GM23248 (cell line): Measurements from ENCODE around the gene PPP1R13B.

Experiments used
- EZH2 ChIP-seq: fragments of 200-600 bp; sonication (generic); IDR thresholded peaks from 2 replicates; pipeline ENCODE4 v1.6.1; 2018; ENCODE audit warnings: antibody characterized with exemption, mild to moderate bottlenecking; ENCODE audit not compliant: insufficient read depth, poor library complexity, severe bottlenecking
- EZH2phosphoT487 ChIP-seq: fragments of 200-600 bp; sonication (generic); IDR thresholded peaks from 2 replicates; pipeline ENCODE4 v1.6.1; 2018; ENCODE audit warnings: antibody characterized with exemption, moderate library complexity, mild to moderate bottlenecking, low read depth; ENCODE audit not compliant: insufficient read depth

DNA sequence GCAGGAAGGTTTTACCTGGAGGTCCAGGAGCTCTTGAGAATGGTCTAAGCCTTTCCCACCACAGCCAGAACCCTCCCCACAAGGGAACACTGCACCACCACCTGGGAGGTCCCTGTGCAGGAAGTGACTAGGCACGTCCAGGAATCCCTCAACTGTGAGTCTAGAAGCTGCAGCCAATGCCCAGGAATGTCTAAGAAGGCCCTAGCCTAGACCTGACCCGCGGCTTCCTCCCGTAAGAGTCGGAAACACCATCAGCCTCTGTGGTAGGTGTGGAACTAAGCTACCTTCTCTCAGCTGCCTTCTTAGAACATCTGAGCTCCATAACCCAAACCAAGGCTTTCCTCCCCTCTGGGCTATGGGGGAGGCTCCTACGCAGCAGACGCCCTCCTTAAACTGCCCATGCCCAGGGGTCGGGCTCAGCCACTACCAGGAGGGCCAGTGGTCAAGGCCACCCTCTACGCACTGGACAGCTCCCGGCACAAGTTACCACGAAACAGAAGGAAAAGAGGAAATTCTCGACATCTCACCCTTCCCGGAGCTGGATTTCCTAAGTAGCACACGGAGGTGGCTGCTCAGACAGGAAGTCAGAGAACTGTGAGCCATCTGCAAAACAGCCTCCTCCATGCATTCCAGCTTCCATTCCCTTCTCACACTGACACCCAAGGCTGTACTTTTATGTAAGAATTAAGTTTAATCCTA lies 106.2 kb downstream of the PPP1R13B start:
- TF ChIP-seq EZH2: no peak
- no peak for TF ChIP-seq EZH2phosphoT487
